HG03196 (cell line): Measurements from ENCODE around the gene CCNY.

ENCODE experiments used
- ATAC-seq: cut with Tn5 transposase; IDR thresholded peaks from one replicate; pipeline ENCODE4 v1.9.1; 2021; ENCODE audit not compliant: unreplicated experiment

Gene CCNY

GRCh38 chr10:35608328-35608672 is 272.0 kb downstream of the CCNY start:
- ATAC-seq = no peak

- ATAC-seq = no peak
These were observed 275.4 kb downstream of the CCNY start for GRCh38 chr10:35611750-35612149.

DNA sequence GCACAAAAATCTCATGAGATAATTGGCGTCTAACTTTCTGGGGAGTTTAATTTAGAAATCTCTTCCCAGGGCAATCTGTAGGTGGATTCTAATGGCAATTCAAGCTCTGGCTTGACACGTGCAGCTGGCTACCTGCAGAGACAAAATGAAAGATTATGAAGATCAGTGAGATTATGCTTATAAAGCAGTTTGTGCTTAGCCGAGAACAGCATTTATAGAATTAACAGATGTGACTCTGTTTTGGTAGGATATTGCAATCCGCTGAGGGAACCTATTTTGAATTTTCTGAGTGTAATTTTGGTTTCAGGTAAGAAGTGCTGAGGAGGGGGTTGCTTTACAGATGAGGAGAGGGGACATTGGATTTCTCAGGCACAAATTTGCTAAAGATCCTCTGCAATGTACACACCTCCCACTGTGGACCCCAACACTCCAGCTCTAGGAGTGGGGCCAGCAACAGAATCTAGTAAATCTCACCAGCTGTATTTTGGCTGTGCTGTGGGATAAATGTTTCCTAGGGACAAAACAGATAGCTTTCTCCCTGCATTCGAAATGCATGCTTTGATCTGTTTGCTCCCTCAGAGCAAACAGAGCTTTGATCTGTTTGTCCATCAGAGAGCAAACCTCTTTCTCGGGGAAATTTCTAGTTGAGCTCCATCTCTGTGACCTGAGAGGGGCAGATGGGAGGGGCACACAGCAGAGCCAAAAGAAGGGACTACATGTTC is 276.2 kb downstream of the CCNY start:
- no peak for ATAC-seq

GRCh38 chr10:35613107-35613440 is 276.8 kb downstream of the CCNY start:
- ATAC-seq = no peak

- no peak for ATAC-seq
These were observed 277.4 kb downstream of the CCNY start for GRCh38 chr10:35613597-35614226.

- ATAC-seq = no peak
These were observed 278.0 kb downstream of the CCNY start for GRCh38 chr10:35614312-35614711.
